H1 (cell line): ENCODE measurements around the gene RASAL2. TPM values are rescaled to one million over a fixed set of nuclear protein-coding genes. Genes with fewer than 3 reads are reported as not detected.

Source experiments
- CTCF ChIA-PET: fragments of 300-600 bp; sonication (Branson Sonifier 250); formaldehyde crosslinking; loops from one replicate; lab custom pipeline; 2021; ENCODE audit not compliant: partially characterized antibody; lab: Charles Lee
- POLR2A ChIA-PET: fragments of 300-600 bp; sonication (Branson Sonifier 250); formaldehyde crosslinking; loops from one replicate; lab custom pipeline; 2021; ENCODE audit warnings: inconsistent platforms; ENCODE audit not compliant: partially characterized antibody; lab: Charles Lee
- DNase-seq, 2 experiments: peaks; one replicate each; pipeline versions ENCODE4 v3.0.0 to v3.0.0-alpha.2; 2010 to 2022; ENCODE audit warnings: low spot score in 2 of 2, low read depth in 1 of 2, mixed read lengths in 1 of 2
- FAIRE-seq: peaks from 2 replicates; lab custom pipeline; 2011; peaks lifted over from hg19 to GRCh38; lab: Jason Lieb, UNC
- H2AFZ ChIP-seq: 2 replicates; pipeline ENCODE4 v1.8.1; 2012; ENCODE audit warnings: low read length, inconsistent platforms
- H2AK5ac ChIP-seq: 2 replicates; pipeline ENCODE4 v1.6.1; 2013; ENCODE audit warnings: low read depth, low read length
- H2BK120ac ChIP-seq: replicated peaks from 2 replicates; pipeline ENCODE3; 2013; ENCODE audit warnings: low read depth, low read length, inconsistent platforms
- H2BK12ac ChIP-seq: 2 replicates; pipeline ENCODE4 v1.6.1; 2013; ENCODE audit warnings: low read depth, low read length
- H2BK15ac ChIP-seq: 2 replicates; pipeline ENCODE4 v1.6.1; 2013; ENCODE audit warnings: low read length
- H2BK20ac ChIP-seq: 2 replicates; pipeline ENCODE4 v1.6.1; 2013; ENCODE audit warnings: low read length
- H2BK5ac ChIP-seq: 2 replicates; pipeline ENCODE4 v1.6.1; 2013; ENCODE audit warnings: low read depth, low read length
- H3K14ac ChIP-seq: 2 replicates; pipeline ENCODE4 v1.6.1; 2013; ENCODE audit warnings: inconsistent platforms; ENCODE audit not compliant: insufficient read length
- H3K18ac ChIP-seq: 2 replicates; pipeline ENCODE4 v1.6.1; 2013; ENCODE audit warnings: low read length; ENCODE audit errors: extremely low read depth
- H3K23ac ChIP-seq: 2 replicates; pipeline ENCODE4 v1.6.1; 2013; ENCODE audit warnings: inconsistent platforms; ENCODE audit not compliant: insufficient read length
- H3K23me2 ChIP-seq: 2 replicates; pipeline ENCODE4 v1.6.1; 2013; ENCODE audit warnings: low read depth, low read length
- H3K27ac ChIP-seq: 2 replicates; pipeline ENCODE4 v1.6.1; 2011; ENCODE audit warnings: low read depth, low read length, inconsistent platforms
- H3K27me3 ChIP-seq, 4 experiments: replicated peaks in 1 of 4; 1 replicate in 1 of 4; 2 replicates in 3 of 4; pipeline versions ENCODE4 v1.6.1 to v1.8.1; 2011 to 2013; ENCODE audit warnings: low read length in 3 of 4, mild to moderate bottlenecking in 3 of 4, inconsistent platforms in 2 of 4, mixed read lengths in 2 of 4, moderate library complexity in 1 of 4; ENCODE audit not compliant: control insufficient read depth in 3 of 4, insufficient read depth in 3 of 4; ENCODE audit errors: extremely low read depth in 1 of 4
- H3K36me3 ChIP-seq, 4 experiments: 2 replicates each; pipeline versions ENCODE4 v1.6.1 to v1.8.1; 2011 to 2013; ENCODE audit warnings: mild to moderate bottlenecking in 4 of 4, low read length in 3 of 4, moderate library complexity in 2 of 4, control low read depth in 1 of 4, inconsistent platforms in 1 of 4; ENCODE audit not compliant: insufficient read depth in 4 of 4, control insufficient read depth in 2 of 4
- H3K4ac ChIP-seq: replicated peaks from 2 replicates; pipeline ENCODE3; 2013; ENCODE audit warnings: low read length, low read depth, mixed read lengths, inconsistent platforms; ENCODE audit not compliant: insufficient read length
- H3K4me1 ChIP-seq, 4 experiments: replicated peaks in 1 of 4; 1 replicate in 1 of 4; 2 replicates in 3 of 4; pipeline versions ENCODE4 v1.6.1 to v1.8.1; 2011 to 2013; ENCODE audit warnings: low read length in 3 of 4, inconsistent platforms in 2 of 4, mixed read lengths in 1 of 4; ENCODE audit not compliant: insufficient read depth in 4 of 4, control insufficient read depth in 3 of 4
- H3K4me2 ChIP-seq, 2 experiments: 2 replicates each; pipeline versions ENCODE4 v1.6.1 to v1.8.1; 2011 to 2013; ENCODE audit warnings: low read depth in 2 of 2, low read length in 2 of 2, control low read depth in 1 of 2, inconsistent platforms in 1 of 2, mild to moderate bottlenecking in 1 of 2; ENCODE audit not compliant: insufficient read depth in 1 of 2
- H3K4me3 ChIP-seq, 4 experiments: fragments of 200-600, 300-600 bp in 1 of 4; sonication (generic), shearing (Covaris generic), sonication (Bioruptor Twin) in 1 of 4; 2 replicates each; pipeline versions ENCODE4 v1.5.1 to v1.8.1; 2011 to 2016; ENCODE audit warnings: low read length in 4 of 4, low read depth in 3 of 4, control low read depth in 2 of 4, inconsistent platforms in 2 of 4, mild to moderate bottlenecking in 2 of 4, mixed read lengths in 1 of 4, moderate library complexity in 1 of 4; ENCODE audit not compliant: insufficient read depth in 2 of 4; ENCODE audit errors: extremely low read depth in 1 of 4
- H3K56ac ChIP-seq: replicated peaks from 2 replicates; pipeline ENCODE3; 2013; ENCODE audit warnings: low read depth, mild to moderate bottlenecking, mixed read lengths, low read length, inconsistent platforms; ENCODE audit not compliant: insufficient read length
- H3K79me1 ChIP-seq: 2 replicates; pipeline ENCODE4 v1.6.1; 2013; ENCODE audit warnings: low read depth, low read length, control low read depth
- H3K79me2 ChIP-seq, 2 experiments: 2 replicates each; pipeline versions ENCODE4 v1.6.1 to v1.8.1; 2012 to 2013; ENCODE audit warnings: low read length in 2 of 2, mild to moderate bottlenecking in 2 of 2, inconsistent platforms in 1 of 2; ENCODE audit not compliant: insufficient read depth in 2 of 2, control insufficient read depth in 1 of 2
- H3K9ac ChIP-seq, 4 experiments: replicated peaks in 1 of 4; 1 replicate in 1 of 4; 2 replicates in 3 of 4; pipeline versions ENCODE4 v1.6.1 to v1.8.1; 2011 to 2013; ENCODE audit warnings: low read depth in 3 of 4, low read length in 3 of 4, control low read depth in 2 of 4, mild to moderate bottlenecking in 2 of 4, moderate library complexity in 2 of 4, inconsistent platforms in 1 of 4; ENCODE audit errors: extremely low read depth in 1 of 4
- H3K9me3 ChIP-seq, 2 experiments: 2 replicates each; pipeline versions ENCODE4 v1.6.1 to v1.8.1; 2012 to 2013; ENCODE audit warnings: mild to moderate bottlenecking in 2 of 2, moderate library complexity in 2 of 2, control low read depth in 1 of 2, inconsistent platforms in 1 of 2, low read depth in 1 of 2, low read length in 1 of 2, mixed read lengths in 1 of 2; ENCODE audit not compliant: insufficient read depth in 2 of 2
- H4K20me1 ChIP-seq, 2 experiments: replicated peaks in 1 of 2; 2 replicates each; pipeline versions ENCODE3 to v1.8.1; 2011 to 2013; ENCODE audit warnings: inconsistent platforms in 2 of 2, low read length in 2 of 2, mild to moderate bottlenecking in 1 of 2; ENCODE audit not compliant: insufficient read depth in 2 of 2, control insufficient read depth in 1 of 2
- H4K5ac ChIP-seq: 2 replicates; pipeline ENCODE4 v1.6.1; 2013; ENCODE audit warnings: low read length, low read depth, mixed read lengths, inconsistent platforms; ENCODE audit not compliant: insufficient read length
- H4K8ac ChIP-seq: 2 replicates; pipeline ENCODE4 v1.8.0; 2013; ENCODE audit warnings: mild to moderate bottlenecking, moderate library complexity, low read length, inconsistent platforms; ENCODE audit not compliant: insufficient read depth; ENCODE audit errors: extremely low read depth
- H4K91ac ChIP-seq: replicated peaks from 2 replicates; pipeline ENCODE3; 2013; ENCODE audit warnings: low read length, mixed read lengths, inconsistent platforms; ENCODE audit not compliant: insufficient read length
- ATF2 ChIP-seq: IDR thresholded peaks from 2 replicates; pipeline ENCODE4 v1.6.1; 2012; ENCODE audit warnings: low read length, inconsistent platforms
- GABPA ChIP-seq: IDR thresholded peaks from 2 replicates; pipeline ENCODE4 v1.6.1; 2011; ENCODE audit warnings: mild to moderate bottlenecking, low read length, moderate library complexity, borderline replicate concordance; ENCODE audit not compliant: insufficient read depth
- KDM1A ChIP-seq: fragments of 200-600, 300-600 bp; sonication (generic); IDR thresholded peaks from 2 replicates; pipeline ENCODE4 v1.7.1; 2016; ENCODE audit warnings: mild to moderate bottlenecking, low read length, borderline replicate concordance
- SP4 ChIP-seq: IDR thresholded peaks from 2 replicates; pipeline ENCODE4 v1.6.1; 2012; ENCODE audit warnings: low read length, inconsistent platforms
- TAF7 ChIP-seq: optimal IDR thresholded peaks from 2 replicates; pipeline ENCODE3; 2011; ENCODE audit warnings: low read depth, mild to moderate bottlenecking, inconsistent platforms, low read length, moderate library complexity, borderline replicate concordance
- YY1 ChIP-seq: IDR thresholded peaks from 2 replicates; pipeline ENCODE4 v1.6.1; 2011; ENCODE audit warnings: low read depth, mild to moderate bottlenecking, low read length
- WGBS, 2 experiments: shearing (Covaris generic) in 1 of 2; methylation state at CpG; one replicate each; pipeline versions ENCODE4 v1.1.6 to v1.1.7; 2013 to 2015; ENCODE audit warnings: low lambda C conversion rate in 2 of 2, mixed read lengths in 2 of 2, inconsistent platforms in 1 of 2, low coverage in 1 of 2, missing lambda C conversion rate in 1 of 2; ENCODE audit not compliant: insufficient replicate concordance in 2 of 2, insufficient coverage in 1 of 2, insufficient read length in 1 of 2; ENCODE audit errors: extremely low coverage in 1 of 2, missing lambda C conversion rate in 1 of 2; 5-methylcytosine and 5-hydroxymethylcytosine counted together
- polyA plus RNA-seq, 7 experiments: library from polyadenylated mRNA; depleted of rRNA in 3 of 7; stranded (reverse) in 5 of 7; unstranded in 2 of 7; fragments of >200 nt in 5 of 7; fragments of 200-250 nt in 2 of 7; gene quantifications; 1 replicate in 5 of 7; 2 replicates in 1 of 7; 4 replicates in 1 of 7; pipeline versions ENCODE4 v1.2.1 to v1.2.3, GENCODE V29; 2011 to 2013; ENCODE audit warnings: missing spikeins in 2 of 7, mixed read lengths in 2 of 7
- total RNA-seq: library from RNA; stranded (reverse); fragmentation: NEBNext Ultra II Directional; extraction: Animal tissue kit (Norgen Biotek cat#: 25700); gene quantifications from 2 replicates; pipeline ENCODE4 v1.2.1, GENCODE V29; 2021

Gene RASAL2
- total and polyA plus RNA-seq, 2 of the 8 experiments (the other 6 are each of a cell fraction or from before 2014, with no cell fraction given), result 15.9 to 32.5 TPM

GRCh38 chr1:178238722-178239510 lies 145.0 kb downstream of the RASAL2 start:
- 89% methylated on average over 1 of the region's 1 CpG; no CpG with 5 or more reads in 1 of the 2 experiments for WGBS, 2 experiments
- H3K4me2 ChIP-seq, result no peak overlapping the region
- H3K9ac ChIP-seq, result no peak overlapping the region

More at GRCh38 chr1:178238722-178239510, 145.0 kb downstream of the RASAL2 start:
- Histone ChIP-seq H3K18ac (no peak overlapping the region), H3K4me3 (no peak overlapping the region), H3K14ac (no peak overlapping the region), H3K23me2 (peaks cover 1% of the 10 kb centered on the region; the same call in 1 of the 2 replicates), H4K91ac (no peak overlapping the region), H2BK15ac (no peak overlapping the region), H3K56ac (no peak overlapping the region), H4K5ac (no peak overlapping the region), H3K4ac (no peak overlapping the region), H3K79me2 (peaks cover 0 to 46% of the 10 kb centered on the region in 2 experiments; a peak in 2 of 4 replicates), H2BK120ac (no peak overlapping the region), H3K79me1 (no peaks in the 10 kb centered on the region), H4K8ac (no peak overlapping the region), H3K36me3 (no peaks in the 10 kb centered on the region), H3K23ac (no peak overlapping the region), H2AFZ (no peak overlapping the region), H2AK5ac (no peak overlapping the region), H3K27me3 (no peaks in the 10 kb centered on the region), H4K20me1 (no peaks in the 10 kb centered on the region), H2BK5ac (no peak overlapping the region), H3K9me3 (no peaks in the 10 kb centered on the region), H2BK12ac (no peak overlapping the region), H3K27ac (no peak overlapping the region), H2BK20ac (no peak overlapping the region), H3K4me1 (peaks cover 0 to 3% (median 0%) of the 10 kb centered on the region in 4 experiments; a peak in 1 of 7 replicates)
- DNase-seq (no peak), FAIRE-seq (no peak)
- TF ChIP-seq KDM1A, result no peak
- no peak for TF ChIP-seq ATF2
- TF ChIP-seq GABPA, result no peak
- TF ChIP-seq YY1, result no peak
- TF ChIP-seq TAF7, result no peak
- no peak for TF ChIP-seq SP4
- ChIA-PET POLR2A (no interaction called here), CTCF (interaction anchor here (0.9 to 1.3 kb wide), 2 partner anchors 12 to 984 kb away, joined by 3 to 4 read pairs; no protein-coding TSS in a partner anchor)
